Activated CD8-positive, alpha-beta memory T cell treated with anti-CD3 and anti-CD28 coated beads, Interleukin-2, amount 50 U/mL, for 48 hours (primary cell): ENCODE measurements around the gene KCNIP4.

Source experiments
- DNase-seq: peaks from one replicate; pipeline ENCODE4 v3.0.0-alpha.2; 2020

The KCNIP4 gene

GRCh38 chr4:20696815-20697214 lies 1251.8 kb downstream of the KCNIP4 start:
- no peak for DNase-seq

GRCh38 chr4:20687864-20688263 lies 1260.7 kb downstream of the KCNIP4 start:
- DNase-seq: no peak

- DNase-seq: no peak
These were observed 1263.5 kb downstream of the KCNIP4 start for GRCh38 chr4:20684852-20685763.

- DNase-seq: no peak
These were observed 1264.8 kb downstream of the KCNIP4 start for GRCh38 chr4:20683766-20684165.

GRCh38 chr4:20682853-20683252 lies 1265.7 kb downstream of the KCNIP4 start:
- no peak for DNase-seq

DNA sequence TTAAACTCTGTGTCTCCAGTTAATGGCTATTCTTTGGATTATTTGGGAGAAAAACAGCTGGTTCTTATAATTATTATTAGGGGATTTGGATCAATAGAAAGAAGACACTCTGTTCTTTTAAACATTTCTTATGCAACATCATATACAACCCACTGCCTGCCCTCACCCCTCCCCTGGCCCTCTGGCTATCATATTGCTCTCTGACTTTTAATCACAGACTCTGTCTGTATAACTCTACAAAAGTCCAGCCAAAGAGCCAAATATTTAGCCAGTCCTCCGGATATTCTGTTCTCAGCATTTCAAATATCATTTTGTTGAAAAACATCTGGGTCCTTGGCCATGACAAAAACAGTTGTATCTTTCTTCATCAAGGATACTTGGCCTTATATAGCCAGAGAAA lies 1267.3 kb downstream of the KCNIP4 start:
- no peak for DNase-seq

- DNase-seq: no peak
These were observed 1267.8 kb downstream of the KCNIP4 start for GRCh38 chr4:20680736-20681135.

- no peak for DNase-seq
These were observed 1268.6 kb downstream of the KCNIP4 start for GRCh38 chr4:20679951-20680350.
